ENCODE measurements around the gene CCDC198. TPM values are rescaled to one million over a fixed set of nuclear protein-coding genes. Genes with fewer than 3 reads are reported as not detected.
A peak's percentile ranks its signal among the peaks of the same experiment; 100 is the strongest.

Gene CCDC198
- not detected in 2 replicates for total RNA-seq (2014; rRNA removed; shearing (Covaris generic))

DNA sequence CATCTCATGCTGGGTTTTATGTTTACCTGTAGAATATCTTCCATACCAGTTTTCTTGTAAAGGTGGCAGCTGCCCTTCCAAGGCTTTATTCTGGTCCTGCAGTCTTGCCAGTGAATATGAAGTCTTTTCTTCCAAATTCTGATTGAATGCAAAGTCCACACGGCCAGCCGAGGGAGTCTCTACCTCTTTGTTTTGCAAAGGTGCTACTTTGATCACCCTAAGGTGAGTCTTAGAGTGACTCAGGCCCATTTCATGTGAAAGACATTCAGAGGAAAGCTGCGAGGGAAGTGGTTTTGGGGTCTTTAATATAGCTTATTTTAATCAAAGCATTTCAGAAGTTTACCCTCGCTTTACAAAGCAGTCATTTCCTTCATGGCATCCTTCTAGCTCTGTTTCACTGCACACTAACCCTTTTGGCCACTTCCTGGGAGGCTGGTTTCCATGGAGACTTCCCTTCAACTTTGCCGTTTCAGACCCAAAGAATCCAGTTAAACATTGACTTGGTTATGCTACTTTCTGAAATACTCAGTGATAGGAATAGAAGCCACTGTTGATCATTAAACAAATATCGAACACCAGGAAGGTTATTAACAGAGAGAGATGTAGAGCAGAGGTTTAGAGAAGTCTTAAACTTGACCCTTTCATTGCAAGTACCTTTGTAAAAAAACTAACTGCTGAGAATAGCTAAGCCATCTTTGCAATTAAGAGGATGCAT, at the start of gene CCDC198:
TSS of gene CCDC198 (minus strand) at position 391 of the 715 bp plus-strand sequence. CDS start at position 249, 142 bp downstream.
- DNase-seq (ENCODE audit: low read depth): no peak

- peak; percentile 25 for DNase-seq (ENCODE audit: low read depth)
These were observed 39.6 kb upstream of the CCDC198 start for GRCh38 chr14:57533214-57533613.

- no peak for DNase-seq (ENCODE audit: low read depth)
These were observed 36.9 kb upstream of the CCDC198 start for GRCh38 chr14:57530571-57530970.

DNA sequence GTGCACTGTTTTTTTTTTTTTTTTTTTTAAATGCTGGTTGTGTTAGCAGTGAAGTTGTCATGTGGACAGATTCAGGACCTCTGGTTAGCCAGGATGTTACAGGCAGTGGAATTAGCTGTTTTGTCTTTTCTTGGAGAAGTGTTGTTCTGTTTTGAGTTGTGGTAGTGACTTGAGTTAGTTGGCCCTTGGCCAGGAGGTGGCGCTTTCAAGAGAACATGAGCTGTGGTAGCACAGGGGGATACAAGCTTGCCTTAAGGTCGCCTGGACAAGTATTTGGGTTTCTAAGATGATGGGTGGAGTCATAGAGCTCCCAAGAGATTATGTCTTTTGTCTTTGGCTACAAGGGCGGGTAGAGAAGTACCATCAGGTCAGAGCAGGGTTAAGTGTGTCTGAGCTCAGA, 33.3 kb upstream of the CCDC198 start:
- no peak for DNase-seq (ENCODE audit: low read depth)

DNA sequence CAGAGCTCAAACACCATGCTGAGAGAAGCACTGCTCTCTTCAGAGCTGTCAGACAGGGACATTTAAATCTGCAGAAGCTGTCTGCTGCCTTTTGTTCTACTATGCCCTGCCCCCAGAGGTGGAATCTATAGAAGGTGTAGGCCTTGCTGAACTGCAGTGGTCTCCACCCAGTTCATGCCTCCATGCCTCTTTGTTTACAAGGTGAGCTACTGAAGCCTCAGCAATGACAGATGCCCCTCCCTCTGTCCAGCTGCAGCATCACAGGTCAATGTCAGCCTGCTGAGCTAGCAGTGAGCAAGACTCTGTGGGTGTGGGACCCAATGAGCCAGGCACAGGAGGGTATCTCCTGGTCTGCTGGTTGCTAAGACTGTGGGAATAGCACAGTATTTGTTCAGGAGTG, 25.4 kb upstream of the CCDC198 start:
- DNase-seq (ENCODE audit: low read depth): no peak

GRCh38 chr14:57512220-57512619, 18.6 kb upstream of the CCDC198 start:
- DNase-seq (ENCODE audit: low read depth): no peak

DNA sequence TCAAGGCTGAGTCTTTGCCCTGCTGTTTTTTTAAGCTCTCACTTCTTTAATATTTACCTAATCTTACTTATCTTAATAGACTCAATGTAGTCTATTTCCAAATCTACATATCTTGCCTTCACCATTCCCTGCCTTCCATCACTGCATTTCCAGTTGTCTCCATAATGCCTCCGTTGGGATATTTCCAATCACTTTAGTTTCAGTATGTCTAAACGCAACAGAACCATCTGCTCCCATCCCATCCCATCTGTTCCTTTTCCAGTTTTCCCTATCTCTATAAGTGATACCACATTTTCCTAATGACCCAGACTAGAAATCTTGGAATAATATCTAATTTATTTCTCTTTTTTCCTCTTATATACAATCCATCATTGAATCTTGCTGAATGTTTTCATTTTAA, 15.1 kb upstream of the CCDC198 start:
- DNase-seq (ENCODE audit: low read depth): no peak

GRCh38 chr14:57502586-57503254, 9.1 kb upstream of the CCDC198 start:
- DNase-seq (ENCODE audit: low read depth): no peak

GRCh38 chr14:57501039-57501557, 7.4 kb upstream of the CCDC198 start:
- DNase-seq (ENCODE audit: low read depth): no peak

DNA sequence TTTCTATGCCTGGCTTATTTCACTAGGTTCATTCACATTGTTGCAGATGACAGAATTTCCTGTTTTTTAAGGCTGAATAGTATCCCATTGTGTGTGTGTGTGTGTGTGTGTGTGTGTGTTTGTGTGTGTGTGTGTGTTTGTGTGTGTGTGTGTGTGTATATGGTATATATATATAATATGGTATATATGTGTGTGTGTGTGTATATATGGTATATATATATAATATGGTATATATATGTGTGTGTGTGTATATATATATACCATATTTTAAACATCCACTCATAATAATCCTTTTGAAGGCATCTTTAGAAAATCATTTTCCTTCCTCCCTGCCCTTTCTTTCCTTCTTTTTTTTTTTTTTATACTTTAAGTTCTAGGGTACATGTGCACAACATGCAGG, 5.0 kb upstream of the CCDC198 start:
- DNase-seq (ENCODE audit: low read depth): no peak

GRCh38 chr14:57498035-57498434, 4.4 kb upstream of the CCDC198 start:
- DNase-seq (ENCODE audit: low read depth): no peak

- no peak for DNase-seq (ENCODE audit: low read depth)
These were observed 1.8 kb upstream of the CCDC198 start for GRCh38 chr14:57495416-57495815.

- peak; percentile 54 for DNase-seq (ENCODE audit: low read depth)
These were observed 798 bp downstream of the CCDC198 start for GRCh38 chr14:57492859-57493258.

- DNase-seq (ENCODE audit: low read depth): no peak
These were observed 2.0 kb downstream of the CCDC198 start for GRCh38 chr14:57491640-57492039.

GRCh38 chr14:57487771-57488170, 5.9 kb downstream of the CCDC198 start:
- DNase-seq (ENCODE audit: low read depth): no peak

- DNase-seq (ENCODE audit: low read depth): peak; percentile 39
These were observed 6.8 kb downstream of the CCDC198 start for GRCh38 chr14:57486767-57487379.

DNA sequence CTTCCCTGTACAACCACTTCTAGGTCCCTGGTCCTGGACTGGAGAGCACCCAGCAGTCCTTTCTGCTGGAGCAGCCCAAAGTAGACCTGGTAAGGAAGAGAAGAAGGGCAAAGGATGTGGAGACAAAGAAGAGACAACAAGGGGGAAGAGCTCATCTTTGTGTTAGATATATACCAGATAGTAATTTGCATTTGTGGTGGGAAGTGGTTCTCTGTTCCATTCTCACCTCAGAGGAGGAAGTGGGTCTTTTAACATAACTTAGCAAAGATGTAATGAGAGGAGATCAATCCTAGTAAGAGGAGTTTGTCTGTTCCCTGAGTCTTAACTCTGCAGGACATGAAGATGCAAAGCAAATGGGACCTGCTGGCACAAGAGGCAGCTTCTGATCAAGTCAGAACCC, 8.0 kb downstream of the CCDC198 start:
- no peak for DNase-seq (ENCODE audit: low read depth)

DNA sequence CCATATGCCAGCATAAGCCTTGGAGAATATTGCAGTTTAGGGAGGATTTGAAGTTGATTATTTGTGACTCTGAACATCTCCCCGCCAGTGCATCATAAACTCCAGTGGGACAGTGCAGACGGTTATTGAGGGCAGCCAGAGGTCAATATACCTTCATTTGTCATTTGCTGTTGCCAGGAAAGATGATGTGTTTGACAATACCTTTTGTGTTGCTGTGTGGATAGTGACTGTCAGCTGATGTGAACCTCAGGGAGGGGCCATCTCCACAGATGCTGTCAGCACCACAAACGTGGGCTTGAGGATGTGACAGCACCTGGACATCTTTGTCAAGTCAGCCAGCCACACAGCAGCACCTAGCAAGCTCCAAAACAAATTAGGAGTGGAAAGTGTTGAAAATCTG, 11.5 kb downstream of the CCDC198 start:
- DNase-seq (ENCODE audit: low read depth): no peak

GRCh38 chr14:57480051-57480450, 13.6 kb downstream of the CCDC198 start:
- DNase-seq (ENCODE audit: low read depth): peak; percentile 68

DNA sequence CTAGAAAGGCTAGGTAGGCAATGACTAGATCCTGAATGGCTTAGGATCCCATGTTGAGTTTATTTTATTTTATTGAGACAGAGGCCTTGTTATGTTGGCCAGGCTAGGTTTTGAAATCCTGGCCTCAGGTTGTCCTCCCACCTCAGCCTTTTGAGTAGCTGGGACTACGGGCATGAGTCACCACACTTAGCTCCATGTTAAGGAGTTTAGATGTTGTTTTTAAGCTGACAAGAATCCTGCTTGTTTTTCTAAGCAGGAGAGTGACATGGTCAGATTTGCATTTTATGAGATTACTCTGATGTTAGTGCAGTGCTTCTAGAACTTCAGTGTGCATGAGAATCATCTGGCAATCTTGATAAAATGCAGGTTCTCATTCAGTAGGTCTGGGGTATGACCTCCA, 14.5 kb downstream of the CCDC198 start:
- DNase-seq (ENCODE audit: low read depth): no peak

DNA sequence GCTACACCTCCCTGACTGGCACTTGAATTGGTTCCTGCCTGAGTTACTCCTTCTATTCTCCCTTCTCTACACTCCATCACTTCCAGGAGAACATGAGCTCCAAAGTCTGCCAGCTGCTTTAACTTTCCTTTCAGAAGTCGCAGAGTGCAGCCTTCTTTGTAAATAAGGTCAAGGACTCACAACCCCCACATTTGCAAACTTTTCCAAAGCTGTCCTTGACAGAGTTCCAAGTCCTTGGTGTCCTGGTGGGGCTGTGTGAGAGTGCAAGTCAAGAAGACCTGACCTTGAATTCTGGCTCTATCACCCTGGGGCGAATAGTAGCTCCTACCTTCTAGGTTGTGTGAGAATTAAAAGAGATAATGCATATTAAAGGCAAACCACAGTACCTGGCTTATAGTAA, 15.6 kb downstream of the CCDC198 start:
- DNase-seq (ENCODE audit: low read depth): no peak

DNA sequence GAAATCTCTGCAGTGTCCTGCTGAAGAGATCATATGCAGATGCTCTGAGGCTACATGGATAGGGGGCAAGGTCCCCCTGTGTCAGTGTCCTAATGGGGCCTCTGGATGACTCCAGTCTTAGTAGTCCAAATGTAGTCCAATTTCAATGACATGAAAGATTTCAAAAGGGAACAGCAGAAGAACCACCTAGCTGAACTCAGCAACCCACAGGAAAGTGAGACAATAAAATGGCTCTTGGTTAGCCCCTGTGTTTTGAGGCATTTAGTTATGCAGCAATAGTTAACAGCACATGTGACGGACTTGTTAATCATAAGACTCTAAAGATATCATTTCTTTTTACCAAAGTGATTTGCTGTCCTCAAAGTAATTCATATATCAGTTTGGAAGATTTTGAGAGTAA, 22.7 kb downstream of the CCDC198 start:
- no peak for DNase-seq (ENCODE audit: low read depth)

All from RPMI7951 (cell line).